Right hindlimb (tissue), 1 donor: ENCODE measurements around the gene RGS21.
A peak's percentile ranks its signal among the peaks of the same experiment; 100 is the strongest.
"Not testable (repeated sequence)": the region's sequence is repeated elsewhere in the genome, so short reads cannot be mapped to it uniquely, and the experiment has no call there.

Source experiments
- DNase-seq: peaks from one replicate; pipeline ENCODE4 v3.0.0-alpha.2; 2018

The RGS21 gene, protein sequence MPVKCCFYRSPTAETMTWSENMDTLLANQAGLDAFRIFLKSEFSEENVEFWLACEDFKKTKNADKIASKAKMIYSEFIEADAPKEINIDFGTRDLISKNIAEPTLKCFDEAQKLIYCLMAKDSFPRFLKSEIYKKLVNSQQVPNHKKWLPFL

DNA sequence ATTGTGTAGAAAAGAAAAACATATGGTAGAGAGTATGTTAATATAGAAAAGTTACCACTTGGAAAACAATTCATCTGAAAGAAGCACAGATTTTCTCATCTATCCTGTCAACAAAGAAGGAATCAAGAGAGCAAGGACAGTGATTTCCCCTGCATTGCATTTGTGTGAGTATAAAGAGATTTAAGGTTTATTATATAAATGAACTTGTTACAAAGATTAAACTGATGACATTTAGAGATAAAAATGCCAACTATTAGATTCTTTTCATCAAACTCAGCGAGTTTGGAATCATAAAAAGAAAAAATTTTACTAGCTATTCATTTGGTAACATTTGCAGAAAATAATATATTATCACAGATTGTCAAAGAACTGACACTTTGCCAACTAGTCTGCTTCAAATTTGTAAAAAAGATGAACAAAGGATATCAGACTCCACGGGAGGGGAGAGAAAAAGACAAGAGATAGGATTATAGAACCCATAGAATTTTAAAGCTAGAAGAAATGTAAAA is at the start of gene RGS21:
RGS21 (plus strand) TSS at position 51 of the 509 bp plus-strand sequence. CDS start 26,045 bp downstream, outside the sequence.
- no peak for DNase-seq

DNA sequence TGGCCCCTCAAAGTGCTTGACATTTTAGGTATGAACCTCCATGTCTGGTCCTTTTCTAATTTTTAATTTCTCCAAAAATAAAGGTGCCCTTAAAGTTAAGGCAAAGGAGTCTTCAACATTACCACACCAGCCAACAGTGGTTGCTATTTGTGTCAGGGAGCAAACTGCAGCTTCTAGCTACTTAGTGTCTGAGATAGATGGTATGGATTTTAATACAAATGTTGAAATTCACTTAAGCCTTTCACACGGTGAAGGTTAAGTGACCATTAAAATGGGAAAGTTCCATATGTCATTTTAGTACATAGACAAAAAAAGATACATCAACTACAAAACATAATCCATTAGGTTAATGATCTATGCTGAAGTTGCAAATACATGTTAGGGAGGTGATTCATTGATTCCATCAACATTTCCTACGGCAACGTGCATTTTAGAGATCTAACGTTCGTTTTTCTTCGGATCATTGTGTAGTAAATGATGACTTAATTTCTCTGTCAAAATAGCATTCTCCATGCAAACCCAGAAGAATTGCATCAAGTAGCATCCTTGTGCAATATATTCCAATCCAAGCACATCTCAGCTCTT is 48.2 kb upstream of the RGS21 start:
- DNase-seq, result no peak

DNA sequence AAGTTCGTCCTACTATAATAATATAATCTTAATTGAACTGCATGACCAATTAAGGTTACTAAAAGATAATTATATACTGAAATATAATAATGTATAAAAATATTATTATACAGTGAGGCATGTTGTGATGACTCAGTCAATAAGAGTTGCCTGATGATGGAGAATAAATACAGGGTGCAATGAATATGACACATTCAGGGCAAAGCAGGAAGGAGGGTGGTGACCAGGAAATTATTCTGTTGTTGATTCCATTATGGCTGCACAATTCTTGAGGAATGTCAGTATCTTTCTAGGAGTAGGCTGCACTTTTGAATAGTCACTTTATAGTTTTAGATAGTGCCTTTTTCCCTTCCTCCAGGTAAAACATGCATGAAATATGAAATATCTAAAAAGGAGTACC is 46.4 kb upstream of the RGS21 start:
- no peak for DNase-seq

DNA sequence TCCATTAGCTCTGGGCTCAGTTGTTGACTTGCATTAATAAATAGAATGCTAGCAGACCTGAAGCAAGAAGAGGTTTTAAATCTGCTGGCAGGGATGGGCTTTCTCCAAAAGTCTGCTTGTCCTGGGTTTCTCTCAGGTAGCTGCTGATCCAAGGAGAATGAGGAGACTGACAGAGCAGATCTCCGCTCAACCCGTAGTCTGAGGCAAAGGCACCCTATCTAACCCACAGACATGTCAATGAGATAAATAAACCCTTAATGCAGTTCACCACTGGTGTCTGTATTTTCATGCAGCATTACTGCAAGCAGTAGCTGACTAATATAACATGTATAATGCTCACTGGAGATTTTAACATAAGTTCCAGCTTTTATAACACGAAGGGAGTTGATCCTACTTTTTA is 44.1 kb upstream of the RGS21 start:
- no peak for DNase-seq

DNA sequence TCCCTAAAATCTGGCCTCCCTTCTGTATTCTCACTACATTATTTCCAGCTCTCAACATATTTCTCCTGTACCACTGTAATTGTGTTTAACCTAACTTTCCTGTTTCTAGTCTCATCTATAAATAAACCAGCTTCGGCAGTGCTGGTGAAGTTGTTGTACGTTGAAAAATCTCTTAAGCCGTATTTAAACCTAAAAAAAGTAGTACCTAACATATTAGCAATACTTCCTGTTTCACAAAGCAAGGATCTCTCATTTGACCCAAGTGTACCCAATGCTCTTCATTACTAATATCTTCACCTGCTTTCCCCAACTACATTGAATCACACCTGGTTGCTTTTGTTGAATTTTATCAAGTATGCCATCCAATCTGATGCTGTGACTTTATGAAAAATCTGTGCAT is 42.2 kb upstream of the RGS21 start:
- no peak for DNase-seq

DNA sequence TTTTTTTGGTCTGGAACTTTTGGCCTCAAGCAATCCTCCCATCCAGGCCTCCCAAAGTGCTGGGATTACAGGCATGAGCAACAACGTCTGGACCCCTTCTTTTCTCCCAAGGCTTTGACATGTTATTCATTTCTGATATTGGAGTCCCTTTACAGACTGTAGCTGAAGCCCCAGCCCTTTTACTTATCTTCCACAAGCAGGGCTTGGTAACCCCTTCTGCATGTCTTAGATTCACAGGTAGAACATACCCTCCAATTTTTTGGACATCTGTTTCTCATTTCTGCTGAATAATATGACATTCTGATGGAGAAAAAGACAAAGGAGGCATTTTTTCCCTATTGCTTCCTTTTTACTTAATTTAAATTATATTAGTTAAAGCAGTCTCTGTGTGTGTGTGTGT is 39.2 kb upstream of the RGS21 start:
- DNase-seq, result no peak

DNA sequence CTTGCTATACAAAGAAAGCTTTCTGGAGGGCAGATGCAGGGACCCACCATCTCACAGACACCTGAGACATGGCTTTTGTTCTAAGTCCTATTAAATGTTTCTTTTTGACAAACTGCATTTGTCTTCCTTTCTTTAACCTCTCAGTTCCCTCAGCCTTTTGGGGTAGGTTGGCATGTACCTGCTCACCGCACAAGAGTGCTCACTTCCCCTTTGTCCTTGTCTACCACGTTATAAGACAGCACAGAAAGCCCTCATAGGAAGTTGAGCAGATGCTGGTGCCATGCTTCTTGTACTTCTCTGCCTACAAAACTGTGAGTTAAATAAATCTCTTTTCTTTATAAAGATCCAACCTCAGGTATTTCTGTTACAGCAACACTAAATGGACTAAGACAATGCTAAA is 31.9 kb upstream of the RGS21 start:
- DNase-seq, result no peak

DNA sequence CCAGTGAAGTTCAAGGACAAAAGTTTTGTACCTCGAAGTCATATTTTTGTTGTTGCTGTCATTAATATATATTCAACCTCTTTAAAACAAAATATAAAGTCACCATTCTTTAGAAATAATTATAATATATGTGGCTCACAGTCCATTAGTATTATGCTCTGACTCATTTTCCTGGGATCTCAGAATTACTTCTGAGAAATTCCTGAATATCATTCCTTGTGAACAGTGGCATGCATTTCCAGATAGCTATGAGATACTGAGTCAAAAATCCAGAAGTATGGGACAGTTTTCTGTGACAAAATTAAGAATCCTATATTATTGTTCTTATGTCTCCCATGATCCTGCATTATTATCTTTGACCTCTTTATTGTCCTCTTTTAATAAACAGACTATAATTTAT is 13.8 kb upstream of the RGS21 start:
- no peak for DNase-seq

DNA sequence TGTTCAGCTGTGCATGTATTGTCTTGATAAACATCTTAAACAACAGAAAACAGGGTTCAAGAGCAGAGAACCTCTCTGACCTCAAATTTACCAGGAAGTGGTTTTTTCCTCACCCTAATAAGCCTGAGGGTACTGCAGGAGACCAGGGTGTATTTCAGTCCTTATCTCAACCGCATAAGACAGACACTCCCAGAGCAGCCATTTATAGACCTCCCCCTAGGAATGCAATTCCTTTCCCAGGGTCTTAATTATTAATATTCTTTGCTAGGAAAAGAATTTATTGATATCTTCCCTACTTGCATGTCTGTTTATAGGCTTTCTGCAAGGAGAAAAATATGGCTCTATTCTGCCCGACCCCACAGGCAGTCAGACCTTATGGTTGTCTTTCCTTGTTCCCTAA is 8.5 kb upstream of the RGS21 start:
- not testable (repeated sequence) for DNase-seq

DNA sequence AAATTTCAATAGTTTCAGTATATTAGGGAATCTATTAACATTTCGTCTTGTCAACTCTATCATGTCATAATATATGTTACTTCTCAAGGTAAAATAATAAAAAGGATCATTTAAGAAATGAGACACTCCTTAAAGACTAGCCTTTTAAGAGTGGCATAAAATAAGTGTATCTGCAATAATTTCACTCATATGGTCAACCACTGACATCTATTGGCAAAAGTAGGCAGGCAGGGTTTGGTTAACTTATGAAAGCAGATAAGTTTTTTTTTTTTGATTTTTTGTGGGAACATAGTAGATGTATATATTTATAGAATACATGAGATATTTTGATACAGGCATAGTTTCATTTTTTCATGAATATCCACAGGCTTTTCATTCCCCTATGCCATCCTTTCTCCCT is 5.5 kb upstream of the RGS21 start:
- DNase-seq, result no peak

DNA sequence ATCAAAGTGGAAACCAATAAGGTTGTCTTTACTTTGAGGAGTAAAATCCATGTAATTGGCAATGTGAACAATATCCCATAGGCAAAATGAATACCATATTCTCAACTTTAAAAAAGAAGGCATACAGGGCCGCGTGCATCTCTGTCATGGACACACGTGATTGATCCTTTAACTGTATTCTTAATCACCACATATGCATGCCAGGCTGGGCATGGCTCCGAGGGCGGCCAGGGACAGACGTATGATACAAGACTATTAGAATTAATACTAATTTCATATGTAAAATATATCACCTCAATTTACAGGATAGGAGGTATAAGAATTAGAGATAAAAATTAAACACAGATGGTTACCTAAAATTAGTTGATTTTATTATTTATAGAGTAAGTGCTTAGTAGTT is 11.2 kb downstream of the RGS21 start:
- DNase-seq, result no peak

DNA sequence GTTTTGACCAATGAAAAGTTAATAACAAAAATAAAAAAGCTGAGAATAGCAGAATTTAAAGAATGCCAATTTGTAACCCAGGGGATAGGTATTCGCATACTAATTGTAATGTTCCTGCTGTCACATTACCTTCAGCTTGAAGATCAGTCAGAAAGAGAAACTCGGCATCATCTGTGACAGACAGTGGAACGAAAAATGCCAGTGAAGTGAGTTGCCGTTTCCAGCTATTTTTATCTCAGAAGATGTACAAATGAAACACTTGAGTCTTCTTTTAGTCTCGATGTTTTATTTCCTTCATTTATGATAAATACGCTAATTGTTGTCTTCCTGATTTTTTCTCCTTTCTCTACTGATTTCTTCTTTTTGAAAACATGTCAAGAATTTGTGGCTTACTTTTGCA is 26.1 kb downstream of the RGS21 start:
- DNase-seq, result no peak

DNA sequence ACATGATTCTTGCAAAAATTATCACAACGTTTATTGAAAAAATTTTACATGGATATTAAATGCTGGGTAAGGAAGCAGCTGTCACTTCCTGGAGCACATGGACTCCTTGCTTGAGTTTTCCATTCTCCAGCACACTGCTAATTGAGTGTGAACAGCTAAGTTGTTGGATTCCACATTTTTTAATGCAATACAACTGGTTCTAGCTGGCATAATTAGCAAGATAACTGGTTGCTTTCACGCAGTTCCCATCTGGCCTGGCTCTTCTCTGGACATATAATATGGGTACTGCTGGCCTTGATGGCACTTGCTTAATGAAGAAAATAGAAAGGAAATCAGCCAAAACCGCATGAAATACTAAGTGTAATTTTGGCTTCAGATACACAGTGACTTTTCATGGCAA is 26.6 kb downstream of the RGS21 start:
- peak; percentile 25 for DNase-seq

DNA sequence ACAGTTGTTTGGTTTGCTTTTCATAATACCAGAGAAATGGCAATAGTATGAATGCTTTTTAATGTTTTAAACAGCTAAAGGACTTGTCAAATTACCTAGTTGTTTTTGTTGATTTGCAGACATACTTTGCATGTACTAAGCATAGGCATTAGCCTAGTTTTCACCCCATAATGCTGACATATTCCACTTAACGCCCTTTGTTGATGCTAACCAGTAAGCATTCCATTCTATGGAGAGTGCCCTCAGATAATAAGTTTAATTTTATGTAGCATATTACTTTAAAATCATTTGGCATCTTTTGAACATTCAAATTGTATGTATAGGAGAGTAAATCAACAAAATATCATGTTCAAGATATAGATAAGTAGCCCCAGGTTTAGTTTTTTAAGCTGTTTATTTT is 32.5 kb downstream of the RGS21 start:
- no peak for DNase-seq

DNA sequence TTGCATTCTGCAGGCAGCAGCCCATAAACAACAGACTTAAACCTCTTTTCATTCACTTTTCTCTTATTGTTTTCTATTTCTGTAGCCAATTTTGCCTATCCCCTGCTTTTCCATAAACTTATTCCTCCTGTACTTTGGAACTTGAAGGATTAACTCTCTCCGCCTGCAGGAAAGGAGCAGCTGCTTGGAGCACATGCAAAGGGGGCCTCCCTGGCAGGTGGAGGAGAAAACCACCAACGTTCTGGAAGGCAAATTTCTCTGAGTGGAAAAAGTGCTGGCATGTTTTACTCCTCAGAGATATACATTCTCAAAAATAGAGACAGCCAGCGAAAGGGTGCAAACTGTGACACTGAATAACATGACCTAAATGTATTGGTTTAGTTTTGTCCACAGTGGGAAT is 33.6 kb downstream of the RGS21 start:
- peak; percentile 19 for DNase-seq

DNA sequence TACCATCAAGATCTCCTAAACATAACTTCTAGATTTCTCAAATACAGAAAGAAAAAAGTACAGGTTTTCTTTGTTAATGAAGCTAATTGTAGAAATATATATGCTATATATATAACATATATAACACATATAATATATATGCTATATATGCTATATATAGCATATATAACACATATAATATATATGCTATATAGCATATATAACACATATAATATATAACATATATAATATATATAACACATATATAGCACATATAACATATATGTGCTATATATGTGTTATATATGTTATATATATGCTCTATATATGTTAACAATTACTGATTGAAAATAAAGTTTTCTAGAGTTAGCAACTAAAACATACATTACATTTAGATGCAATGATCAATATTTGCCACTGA is 34.8 kb downstream of the RGS21 start:
- no peak for DNase-seq

DNA sequence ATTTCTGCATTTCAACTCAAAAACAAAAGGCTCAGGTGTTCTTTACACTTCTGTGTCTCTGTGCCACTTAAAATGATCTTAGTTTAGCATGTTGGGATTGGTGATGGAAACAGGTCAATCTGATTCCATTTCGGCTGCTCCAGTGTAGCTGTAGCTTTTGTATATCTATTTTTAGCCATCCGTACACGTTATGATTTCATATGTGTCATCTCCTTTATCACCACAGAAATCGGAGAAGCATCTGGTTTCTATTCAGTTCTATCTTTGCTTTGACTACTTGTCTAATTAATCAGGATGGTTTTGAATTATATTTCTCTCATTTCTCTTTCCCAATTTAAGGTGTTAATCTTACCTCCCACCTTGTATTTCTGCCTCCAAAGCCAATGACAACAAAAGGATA is 41.1 kb downstream of the RGS21 start:
- no peak for DNase-seq

DNA sequence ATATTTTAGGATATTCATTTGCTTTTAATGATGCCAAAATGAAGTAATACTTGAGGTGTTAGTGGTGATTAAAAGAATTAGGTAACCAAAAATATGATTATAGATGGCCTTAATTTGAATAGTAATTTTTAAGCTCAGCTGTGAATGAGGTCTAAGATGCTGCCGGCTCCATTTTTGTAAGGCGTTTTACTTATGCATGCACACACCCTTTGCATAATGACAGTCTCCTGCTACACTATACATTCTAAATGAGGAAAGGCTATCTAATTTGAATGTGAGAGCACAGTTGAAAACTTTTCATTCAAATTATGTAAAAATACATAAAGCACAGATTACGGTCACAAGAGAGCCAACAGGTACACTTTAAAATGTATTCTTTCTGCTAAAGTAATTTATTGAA is 41.6 kb downstream of the RGS21 start:
- no peak for DNase-seq

DNA sequence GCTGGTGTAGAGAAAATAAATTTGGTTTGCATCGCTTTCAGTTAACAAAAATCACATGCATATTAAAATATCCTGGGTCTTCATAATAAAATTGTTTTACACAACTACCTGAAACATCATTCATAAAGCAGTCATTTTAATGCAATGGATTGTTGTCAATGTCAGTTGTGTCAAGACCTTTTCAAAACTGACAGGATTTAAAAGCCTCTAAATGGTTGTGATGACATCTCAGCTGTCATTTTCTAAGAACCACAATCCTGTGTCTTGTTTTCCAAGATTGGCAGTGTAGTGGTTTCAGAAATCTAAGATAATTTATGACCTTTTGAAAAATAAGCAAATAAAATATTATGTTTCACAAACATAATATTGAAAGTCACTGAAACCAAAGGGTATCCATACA is 42.0 kb downstream of the RGS21 start:
- no peak for DNase-seq

DNA sequence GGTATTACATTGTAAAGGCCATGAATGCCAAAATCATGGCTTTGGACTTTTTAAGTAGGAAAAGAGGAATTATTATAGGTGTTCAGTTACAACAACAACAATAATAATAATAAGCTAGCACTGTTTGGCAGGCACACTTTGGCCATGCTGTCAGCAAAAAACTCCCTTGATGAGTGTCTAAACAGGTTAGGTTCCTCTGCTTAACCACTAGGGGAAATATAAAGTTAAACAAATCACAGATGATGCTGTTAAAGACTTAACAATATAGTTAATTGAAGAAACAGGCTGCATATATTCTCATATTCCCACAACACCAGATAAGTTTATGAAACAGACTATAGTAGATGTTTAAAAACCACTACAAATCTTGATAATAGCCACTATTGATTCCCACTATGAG is 46.4 kb downstream of the RGS21 start:
- no peak for DNase-seq

DNA sequence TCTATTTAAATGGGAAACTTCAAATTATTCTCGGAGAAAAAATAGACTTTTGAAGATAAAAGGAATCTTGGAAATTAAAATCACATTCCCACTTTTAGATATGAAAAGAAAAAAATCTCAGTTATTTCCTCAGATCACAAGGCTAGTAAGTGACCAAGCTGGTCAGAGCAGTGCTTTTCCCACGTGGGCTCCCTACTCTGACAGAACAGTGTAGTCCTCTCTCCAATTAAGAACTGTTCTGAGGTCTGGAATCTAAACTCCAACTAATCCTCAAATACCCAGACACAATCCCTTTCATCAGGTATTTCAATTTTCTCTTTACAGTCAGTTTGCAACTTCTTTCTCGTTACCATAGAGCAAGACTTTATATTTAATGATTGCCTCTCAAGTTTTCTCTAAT is 50.6 kb downstream of the RGS21 start:
- DNase-seq, result no peak

DNA sequence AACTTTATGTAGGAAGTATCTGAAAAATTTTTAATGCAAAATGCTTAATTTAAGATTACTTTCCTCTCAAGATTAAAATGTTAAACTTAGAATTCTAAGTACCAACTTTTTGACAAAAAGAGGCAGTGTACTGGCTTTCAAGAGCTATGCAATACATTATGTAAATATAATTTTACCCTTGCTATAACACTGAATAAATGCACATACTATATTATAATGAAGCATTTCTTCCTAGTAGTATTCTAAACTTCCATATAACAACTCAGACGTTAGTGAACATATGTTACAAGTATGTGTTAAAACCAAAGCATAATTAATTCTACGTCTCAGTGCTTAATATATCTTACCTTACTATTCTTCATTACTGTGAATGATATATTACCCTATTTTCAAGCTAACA is 58.5 kb downstream of the RGS21 start:
- DNase-seq, result no peak

DNA sequence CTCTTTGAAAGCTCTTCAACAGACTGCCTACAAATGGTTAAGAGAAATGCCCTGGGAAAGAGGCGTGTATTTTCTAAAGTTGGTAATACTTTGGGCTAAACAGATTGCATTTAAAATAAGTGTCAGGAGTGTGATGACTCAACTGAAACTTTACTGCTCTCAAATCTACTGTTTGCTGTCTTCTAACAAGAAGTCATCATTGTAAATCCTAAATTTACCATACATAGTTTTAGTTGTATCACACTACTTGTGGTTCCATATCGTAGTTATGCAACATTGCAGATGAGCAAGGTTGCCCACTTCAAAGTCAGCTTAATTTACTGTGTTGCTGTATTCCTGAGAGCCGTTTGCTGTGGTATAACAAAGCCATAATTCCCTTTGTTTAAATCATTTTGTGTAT is 59.6 kb downstream of the RGS21 start:
- DNase-seq, result no peak

DNA sequence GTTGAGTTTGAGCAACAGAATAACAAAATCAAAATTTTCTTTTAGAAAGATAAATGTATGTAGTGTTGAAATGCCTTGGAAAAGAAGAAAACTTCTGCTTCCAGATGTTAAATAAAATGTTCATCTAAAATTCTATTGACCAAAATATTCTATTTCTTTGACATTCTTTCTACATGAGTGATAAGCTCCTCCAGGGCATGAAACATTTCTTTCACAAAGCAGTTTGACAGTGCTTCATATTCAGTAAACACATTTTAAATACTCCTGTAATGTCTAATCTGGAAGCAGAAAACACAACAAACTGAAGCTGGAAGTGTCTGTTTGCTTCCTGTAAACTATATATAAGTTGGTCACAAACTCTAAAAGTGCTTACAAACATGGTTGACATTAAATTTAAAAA is 61.5 kb downstream of the RGS21 start:
- DNase-seq, result no peak

DNA sequence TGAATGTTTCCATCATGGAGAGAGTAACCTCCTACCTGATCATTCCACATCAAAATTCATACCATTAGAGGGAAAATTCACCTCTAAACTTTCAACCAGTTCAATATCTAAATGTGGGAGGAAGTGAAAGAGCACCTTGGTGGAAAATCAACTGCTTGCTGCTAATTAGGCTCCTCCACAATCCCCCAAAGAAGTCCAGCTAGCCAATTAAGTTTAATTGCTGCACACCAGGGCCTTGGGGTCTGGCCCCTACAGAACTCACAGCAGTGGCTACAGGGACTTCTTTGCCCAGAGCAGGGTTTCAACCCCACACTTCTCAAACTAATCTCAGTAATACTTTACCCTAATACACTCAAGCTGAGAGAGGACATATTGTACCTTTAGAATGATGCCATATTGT is 62.1 kb downstream of the RGS21 start:
- DNase-seq, result no peak
